Glutamatergic neuron (in vitro differentiated cells): ENCODE results near the gene TCP11. TPM values are rescaled to one million over a fixed set of nuclear protein-coding genes. Genes with fewer than 3 reads are reported as not detected.

Experiments used
- DNase-seq: peaks from one replicate; pipeline ENCODE4 v3.0.0; 2022
- H3K27ac Mint-ChIP-seq: one replicate; pipeline ENCODE4 v1.8.0; 2020; ENCODE audit warnings: mild to moderate bottlenecking, mixed read lengths, inconsistent platforms; ENCODE audit not compliant: unreplicated experiment
- H3K27me3 Mint-ChIP-seq: one replicate; pipeline ENCODE4 v1.8.0; 2020; ENCODE audit warnings: mild to moderate bottlenecking, moderate library complexity, mixed read lengths, inconsistent platforms; ENCODE audit not compliant: unreplicated experiment
- H3K36me3 Mint-ChIP-seq: one replicate; pipeline ENCODE4 v1.8.0; 2020; ENCODE audit warnings: mild to moderate bottlenecking, mixed read lengths, inconsistent platforms; ENCODE audit not compliant: unreplicated experiment
- H3K4me1 Mint-ChIP-seq: one replicate; pipeline ENCODE4 v1.8.0; 2020; ENCODE audit warnings: mild to moderate bottlenecking, low read depth, mixed read lengths, inconsistent platforms; ENCODE audit not compliant: unreplicated experiment
- H3K4me3 Mint-ChIP-seq: one replicate; pipeline ENCODE4 v1.8.0; 2020; ENCODE audit warnings: mild to moderate bottlenecking, mixed read lengths, inconsistent platforms; ENCODE audit not compliant: unreplicated experiment
- H3K9me3 Mint-ChIP-seq: one replicate; pipeline ENCODE4 v1.8.0; 2020; ENCODE audit warnings: mild to moderate bottlenecking, moderate library complexity, mixed read lengths, inconsistent platforms; ENCODE audit not compliant: unreplicated experiment
- CTCF ChIP-seq: fragments of 200-600 bp; sonication (generic); IDR thresholded peaks from one replicate; pipeline ENCODE4 v1.5.0; 2021; ENCODE audit not compliant: partially characterized antibody, unreplicated experiment
- total RNA-seq: library from RNA; stranded (reverse); fragmentation: NEBNext Ultra II Directional; extraction: Animal tissue kit (Norgen Biotek cat#: 25700); gene quantifications from one replicate; pipeline ENCODE4 v1.2.1, GENCODE V29; 2021; ENCODE audit not compliant: unreplicated experiment

Gene TCP11
- total RNA-seq, 1 donor from 2014 or later, result not detected

DNA sequence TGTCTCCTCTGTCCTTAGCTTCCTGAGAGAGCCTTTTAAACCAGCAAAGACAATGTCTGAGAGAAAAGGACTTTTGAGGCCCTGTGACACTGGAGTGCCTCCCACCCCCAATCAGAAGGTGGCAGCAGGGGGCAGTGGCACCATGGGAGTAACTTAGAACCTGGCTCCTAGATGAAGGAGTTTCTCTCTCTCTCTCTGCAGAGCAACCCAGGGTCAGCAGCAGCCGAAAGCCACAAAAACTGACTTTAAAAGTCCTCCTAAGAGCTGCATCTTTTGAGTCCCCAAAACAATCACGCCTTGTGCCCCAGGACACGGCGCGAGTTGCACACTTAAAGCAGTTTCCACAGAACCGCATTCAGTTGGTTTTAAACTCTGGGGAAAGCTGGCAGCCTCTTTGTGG, 5.3 kb upstream of the TCP11 start:
- no peak for TF ChIP-seq CTCF
- peaks cover 6% of the 10 kb centered on the region for H3K4me1 Mint-ChIP-seq
- no peak for DNase-seq
- no peaks in the 10 kb centered on the region for H3K36me3 Mint-ChIP-seq
- peaks cover 3% of the 10 kb centered on the region for H3K9me3 Mint-ChIP-seq
- H3K27ac Mint-ChIP-seq, result no peak overlapping the region
- no peak overlapping the region for H3K4me3 Mint-ChIP-seq
- H3K27me3 Mint-ChIP-seq, result peaks cover 3% of the 10 kb centered on the region

DNA sequence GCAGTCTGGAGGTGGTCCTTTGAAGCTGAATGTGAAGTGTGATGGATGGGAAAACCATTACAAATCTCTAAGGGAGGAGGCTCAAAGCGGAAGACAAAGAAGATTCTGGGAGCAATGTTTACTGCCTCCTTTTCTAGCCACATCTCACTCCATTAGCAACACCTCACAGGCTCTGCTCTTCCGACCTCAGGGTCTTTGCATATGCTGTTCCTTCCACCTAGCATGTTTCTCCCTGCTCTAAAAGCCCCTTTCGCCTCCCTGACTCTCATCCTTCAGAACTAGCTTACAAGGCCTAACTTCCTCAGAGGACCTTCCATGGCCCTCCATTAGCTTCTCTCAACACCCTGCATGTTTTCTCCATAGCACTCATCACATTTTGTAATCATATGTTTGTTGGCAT, 4.6 kb upstream of the TCP11 start:
- peaks cover 6% of the 10 kb centered on the region for H3K4me1 Mint-ChIP-seq
- peaks cover 3% of the 10 kb centered on the region for H3K27me3 Mint-ChIP-seq
- no peaks in the 10 kb centered on the region for H3K36me3 Mint-ChIP-seq
- H3K9me3 Mint-ChIP-seq, result peaks cover 3% of the 10 kb centered on the region
- no peak for TF ChIP-seq CTCF
- no peak for DNase-seq
- no peak overlapping the region for H3K27ac Mint-ChIP-seq
- no peak overlapping the region for H3K4me3 Mint-ChIP-seq

DNA sequence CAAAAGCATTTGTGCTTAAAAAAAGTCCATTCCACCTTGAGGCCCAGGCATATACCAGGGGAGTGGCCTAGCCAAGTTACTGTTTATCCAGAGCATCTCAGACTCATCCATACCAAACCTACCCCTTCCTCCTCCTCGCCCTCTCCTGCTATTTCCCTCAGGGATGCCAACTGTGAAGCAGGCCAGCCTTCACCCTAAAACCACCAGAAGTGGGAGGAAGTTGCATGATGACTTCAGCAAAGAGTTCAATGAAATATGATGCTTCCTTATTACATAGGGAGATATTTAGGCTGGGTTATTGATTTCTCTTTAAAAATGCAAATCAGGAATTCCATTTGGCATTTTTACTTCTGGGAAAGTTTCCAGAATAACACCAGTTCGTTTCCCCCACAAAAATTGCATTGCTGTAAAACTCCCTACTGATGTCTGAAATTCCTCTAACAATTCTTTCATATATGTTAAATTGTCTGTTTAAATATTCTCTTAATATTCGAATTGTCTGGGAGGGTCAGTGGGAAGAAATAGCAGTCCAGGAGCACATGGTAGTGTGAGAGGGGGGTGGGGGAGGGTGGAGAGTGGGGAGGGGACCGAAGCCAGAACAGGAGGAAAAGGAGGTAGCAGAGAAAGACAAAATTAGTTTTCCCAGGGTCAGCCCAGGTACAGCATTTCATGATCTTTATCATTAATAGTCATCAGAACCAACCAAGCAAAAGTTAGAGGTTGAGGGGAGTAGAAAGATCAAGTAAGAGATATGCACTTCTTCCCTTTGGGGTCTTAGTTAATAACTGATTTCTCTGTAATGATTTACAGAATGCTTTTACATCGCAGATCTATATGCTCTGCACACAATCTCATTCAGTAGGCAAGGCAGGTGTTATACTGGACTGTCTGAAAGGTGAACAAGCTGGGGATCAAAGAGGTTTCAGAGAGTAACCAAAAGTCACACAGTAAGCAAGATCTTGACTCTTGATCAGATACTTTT, 1.7 kb upstream of the TCP11 start:
- no peak for DNase-seq
- H3K27me3 Mint-ChIP-seq, result peaks cover 3% of the 10 kb centered on the region
- no peak for TF ChIP-seq CTCF
- no peak overlapping the region for H3K27ac Mint-ChIP-seq
- no peaks in the 10 kb centered on the region for H3K36me3 Mint-ChIP-seq
- H3K9me3 Mint-ChIP-seq, result peaks cover 5% of the 10 kb centered on the region
- peaks cover 14% of the 10 kb centered on the region for H3K4me1 Mint-ChIP-seq
- no peak overlapping the region for H3K4me3 Mint-ChIP-seq

- H3K27me3 Mint-ChIP-seq, result peaks cover 3% of the 10 kb centered on the region
- no peak overlapping the region for H3K4me3 Mint-ChIP-seq
- H3K4me1 Mint-ChIP-seq, result peaks cover 10% of the 10 kb centered on the region
- TF ChIP-seq CTCF, result no peak
- DNase-seq, result no peak
- H3K27ac Mint-ChIP-seq, result no peak overlapping the region
- peaks cover 5% of the 10 kb centered on the region for H3K9me3 Mint-ChIP-seq
- no peaks in the 10 kb centered on the region for H3K36me3 Mint-ChIP-seq
Measured at GRCh38 chr6:35140639-35141006, 516 bp downstream of the TCP11 start.

- Mint-ChIP-seq H3K4me1 (peaks cover 10% of the 10 kb centered on the region), H3K9me3 (peaks cover 3% of the 10 kb centered on the region), H3K27ac (no peak overlapping the region), H3K36me3 (no peaks in the 10 kb centered on the region), H3K4me3 (no peak overlapping the region), H3K27me3 (peaks cover 3% of the 10 kb centered on the region)
- DNase-seq, result peak; percentile 65
- TF ChIP-seq CTCF, result peak; percentile 71
Measured at GRCh38 chr6:35139924-35140638, 1.1 kb downstream of the TCP11 start.
